Activated CD4-positive, alpha-beta T cell treated with anti-CD3 and anti-CD28 coated beads for 4 hours (primary cell): ENCODE measurements around the gene HSPB1.

Experiments
- DNase-seq, 2 donors: peaks; one replicate each; pipeline ENCODE4 v3.0.0-alpha.2; 2020

Gene HSPB1

GRCh38 chr7:76336094-76336493, 33.6 kb downstream of the HSPB1 start:
- DNase-seq: no peak

- DNase-seq: no peak
Observed at GRCh38 chr7:76337147-76337546, 34.7 kb downstream of the HSPB1 start.

- DNase-seq: no peak
Observed at GRCh38 chr7:76338298-76339084, 36.0 kb downstream of the HSPB1 start.

- no peak for DNase-seq
Observed at GRCh38 chr7:76340617-76341131, 38.2 kb downstream of the HSPB1 start.

- DNase-seq: no peak
Observed at GRCh38 chr7:76342222-76342621, 39.7 kb downstream of the HSPB1 start.

- DNase-seq: no peak
Observed at GRCh38 chr7:76343294-76343930, 40.9 kb downstream of the HSPB1 start.

- no peak for DNase-seq
Observed at GRCh38 chr7:76343931-76344321, 41.5 kb downstream of the HSPB1 start.

GRCh38 chr7:76346097-76346496, 43.6 kb downstream of the HSPB1 start:
- DNase-seq: no peak

GRCh38 chr7:76346778-76347177, 44.3 kb downstream of the HSPB1 start:
- DNase-seq: no peak

- no peak for DNase-seq
Observed at GRCh38 chr7:76347710-76348109, 45.2 kb downstream of the HSPB1 start.

GRCh38 chr7:76349313-76349885, 46.9 kb downstream of the HSPB1 start:
- DNase-seq: no peak

- no peak for DNase-seq
Observed at GRCh38 chr7:76351372-76351771, 48.9 kb downstream of the HSPB1 start.

GRCh38 chr7:76352193-76352592, 49.7 kb downstream of the HSPB1 start:
- DNase-seq: no peak

- no peak for DNase-seq
Observed at GRCh38 chr7:76353744-76354143, 51.3 kb downstream of the HSPB1 start.
